Neuron (in vitro differentiated cells): Measurements from ENCODE around the gene DDB1.

ENCODE experiments used
- H2AFZ ChIP-seq: one replicate; pipeline ENCODE4 v1.6.1; 2013; ENCODE audit warnings: low read depth, mild to moderate bottlenecking, inconsistent platforms, low read length, moderate library complexity
- H3K27me3 ChIP-seq: one replicate; pipeline ENCODE4 v1.6.1; 2013; ENCODE audit warnings: low read length; ENCODE audit not compliant: insufficient read depth
- H3K36me3 ChIP-seq: one replicate; pipeline ENCODE4 v1.6.1; 2013; ENCODE audit warnings: low read length; ENCODE audit not compliant: insufficient read depth
- H3K4me1 ChIP-seq: one replicate; pipeline ENCODE4 v1.6.1; 2013; ENCODE audit warnings: low read length; ENCODE audit not compliant: insufficient read depth
- H3K4me3 ChIP-seq: 2 replicates; pipeline ENCODE4 v1.5.1; 2013; ENCODE audit warnings: mild to moderate bottlenecking, low read length, moderate library complexity
- H3K9me3 ChIP-seq: one replicate; pipeline ENCODE4 v1.6.1; 2013; ENCODE audit warnings: low read length

The DDB1 gene

GRCh38 chr11:61315260-61315659 lies 17.6 kb downstream of the DDB1 start:
- H3K36me3 ChIP-seq, result peaks cover 82% of the 10 kb centered on the region
- H2AFZ ChIP-seq, result no peak overlapping the region
- H3K4me3 ChIP-seq, result no peak overlapping the region
- H3K27me3 ChIP-seq, result no peaks in the 10 kb centered on the region
- H3K4me1 ChIP-seq, result no peaks in the 10 kb centered on the region
- H3K9me3 ChIP-seq, result no peaks in the 10 kb centered on the region

- peaks cover 95% of the 10 kb centered on the region for H3K36me3 ChIP-seq
- no peaks in the 10 kb centered on the region for H3K4me1 ChIP-seq
- H3K9me3 ChIP-seq, result no peaks in the 10 kb centered on the region
- no peak overlapping the region for H3K4me3 ChIP-seq
- H2AFZ ChIP-seq, result no peak overlapping the region
- no peaks in the 10 kb centered on the region for H3K27me3 ChIP-seq
These were observed 22.2 kb downstream of the DDB1 start for GRCh38 chr11:61310749-61311148.

- Histone ChIP-seq H3K36me3 (peaks cover 98% of the 10 kb centered on the region), H2AFZ (no peak overlapping the region), H3K9me3 (no peaks in the 10 kb centered on the region), H3K4me1 (no peaks in the 10 kb centered on the region), H3K27me3 (no peaks in the 10 kb centered on the region), H3K4me3 (no peak overlapping the region)
These were observed 23.2 kb downstream of the DDB1 start for GRCh38 chr11:61309739-61310138.

- no peaks in the 10 kb centered on the region for H3K27me3 ChIP-seq
- peaks cover 97% of the 10 kb centered on the region for H3K36me3 ChIP-seq
- H3K9me3 ChIP-seq, result no peaks in the 10 kb centered on the region
- no peak overlapping the region for H3K4me3 ChIP-seq
- H3K4me1 ChIP-seq, result no peaks in the 10 kb centered on the region
- H2AFZ ChIP-seq, result no peak overlapping the region
These were observed 23.8 kb downstream of the DDB1 start for GRCh38 chr11:61309141-61309540.

- Histone ChIP-seq H3K27me3 (no peaks in the 10 kb centered on the region), H2AFZ (no peak overlapping the region), H3K4me1 (no peaks in the 10 kb centered on the region), H3K36me3 (peaks cover 96% of the 10 kb centered on the region), H3K9me3 (no peaks in the 10 kb centered on the region), H3K4me3 (no peak overlapping the region)
These were observed 25.6 kb downstream of the DDB1 start for GRCh38 chr11:61307354-61307753.

- Histone ChIP-seq H3K4me1 (no peaks in the 10 kb centered on the region), H3K27me3 (no peaks in the 10 kb centered on the region), H2AFZ (no peak overlapping the region), H3K4me3 (no peak overlapping the region), H3K9me3 (no peaks in the 10 kb centered on the region), H3K36me3 (peaks cover 96% of the 10 kb centered on the region)
These were observed 26.7 kb downstream of the DDB1 start for GRCh38 chr11:61306221-61306620.

- Histone ChIP-seq H3K27me3 (no peaks in the 10 kb centered on the region), H3K9me3 (peaks cover 3% of the 10 kb centered on the region), H3K4me1 (no peaks in the 10 kb centered on the region), H3K36me3 (peaks cover 96% of the 10 kb centered on the region), H2AFZ (no peak overlapping the region), H3K4me3 (no peak overlapping the region)
These were observed 27.5 kb downstream of the DDB1 start for GRCh38 chr11:61305417-61305816.

GRCh38 chr11:61303725-61304124 lies 29.2 kb downstream of the DDB1 start:
- H3K27me3 ChIP-seq, result no peaks in the 10 kb centered on the region
- peaks cover 96% of the 10 kb centered on the region for H3K36me3 ChIP-seq
- peaks cover 5% of the 10 kb centered on the region for H3K4me1 ChIP-seq
- no peak overlapping the region for H3K4me3 ChIP-seq
- no peak overlapping the region for H2AFZ ChIP-seq
- peaks cover 4% of the 10 kb centered on the region for H3K9me3 ChIP-seq

- H3K4me1 ChIP-seq, result peaks cover 16% of the 10 kb centered on the region
- H3K36me3 ChIP-seq, result peaks cover 96% of the 10 kb centered on the region
- H2AFZ ChIP-seq, result no peak overlapping the region
- no peak overlapping the region for H3K4me3 ChIP-seq
- H3K9me3 ChIP-seq, result peaks cover 4% of the 10 kb centered on the region
- no peaks in the 10 kb centered on the region for H3K27me3 ChIP-seq
These were observed 30.4 kb downstream of the DDB1 start for GRCh38 chr11:61302550-61302949.

- H2AFZ ChIP-seq, result no peak overlapping the region
- peaks cover 29% of the 10 kb centered on the region for H3K4me1 ChIP-seq
- H3K36me3 ChIP-seq, result peaks cover 67% of the 10 kb centered on the region
- H3K27me3 ChIP-seq, result no peaks in the 10 kb centered on the region
- H3K4me3 ChIP-seq, result no peak overlapping the region
- H3K9me3 ChIP-seq, result peaks cover 4% of the 10 kb centered on the region
These were observed 34.2 kb downstream of the DDB1 start for GRCh38 chr11:61298663-61299244.

GRCh38 chr11:61297746-61298145 lies 35.2 kb downstream of the DDB1 start:
- Histone ChIP-seq H3K36me3 (peaks cover 57% of the 10 kb centered on the region), H3K4me1 (peaks cover 33% of the 10 kb centered on the region), H3K27me3 (no peaks in the 10 kb centered on the region), H3K4me3 (no peak overlapping the region), H2AFZ (no peak overlapping the region), H3K9me3 (peaks cover 4% of the 10 kb centered on the region)

- Histone ChIP-seq H3K4me3 (no peak overlapping the region), H3K9me3 (peaks cover 4% of the 10 kb centered on the region), H3K27me3 (no peaks in the 10 kb centered on the region), H3K36me3 (peaks cover 53% of the 10 kb centered on the region), H3K4me1 (peaks cover 33% of the 10 kb centered on the region), H2AFZ (no peak overlapping the region)
These were observed 35.6 kb downstream of the DDB1 start for GRCh38 chr11:61297341-61297740.

- no peak overlapping the region for H2AFZ ChIP-seq
- peaks cover 33% of the 10 kb centered on the region for H3K4me1 ChIP-seq
- H3K9me3 ChIP-seq, result peaks cover 3% of the 10 kb centered on the region
- H3K27me3 ChIP-seq, result no peaks in the 10 kb centered on the region
- peaks cover 35% of the 10 kb centered on the region for H3K36me3 ChIP-seq
- H3K4me3 ChIP-seq, result no peak overlapping the region
These were observed 37.3 kb downstream of the DDB1 start for GRCh38 chr11:61295596-61295926.
